Spleen (tissue), 11 donors: ENCODE measurements around the gene ODAD4. TPM values are rescaled to one million over a fixed set of nuclear protein-coding genes. Genes with fewer than 3 reads are reported as not detected.

ENCODE experiments used
- DNase-seq: peaks from one replicate; pipeline ENCODE4 v3.0.0-alpha.2; 2020
- H3K27ac ChIP-seq, 8 donors: fragments of 200-600 bp; sonication (generic) in 7 of 8; 1 replicate in 4 of 8; 2 replicates in 4 of 8; pipeline versions ENCODE4 v1.5.0 to v1.8.0; 2016 to 2021; ENCODE audit warnings: inconsistent platforms in 4 of 8, mild to moderate bottlenecking in 4 of 8, moderate library complexity in 1 of 8
- H3K27me3 ChIP-seq, 7 donors: fragments of 200-600 bp; sonication (generic) in 6 of 7; replicated peaks in 1 of 7; 1 replicate in 4 of 7; 2 replicates in 3 of 7; pipeline versions ENCODE4 v1.5.0 to v1.8.0; 2016 to 2021; ENCODE audit warnings: inconsistent platforms in 3 of 7, mild to moderate bottlenecking in 1 of 7
- H3K36me3 ChIP-seq, 6 donors: fragments of 200-600 bp; sonication (generic) in 5 of 6; 1 replicate in 4 of 6; 2 replicates in 2 of 6; pipeline versions ENCODE4 v1.5.0 to v1.8.0; 2016 to 2021; ENCODE audit warnings: inconsistent platforms in 2 of 6
- H3K4me1 ChIP-seq, 6 donors: fragments of 200-600 bp; sonication (generic) in 5 of 6; 1 replicate in 3 of 6; 2 replicates in 3 of 6; pipeline versions ENCODE4 v1.5.0 to v1.8.0; 2016 to 2021; ENCODE audit warnings: inconsistent platforms in 3 of 6
- H3K4me3 ChIP-seq, 8 donors: fragments of 200-600 bp; sonication (generic) in 7 of 8; 1 replicate in 4 of 8; 2 replicates in 4 of 8; pipeline versions ENCODE4 v1.5.0 to v1.8.0; 2016 to 2021; ENCODE audit warnings: inconsistent platforms in 4 of 8, mild to moderate bottlenecking in 4 of 8, moderate library complexity in 2 of 8
- H3K9me3 ChIP-seq, 8 donors: fragments of 200-600 bp; sonication (generic) in 7 of 8; 1 replicate in 4 of 8; 2 replicates in 4 of 8; pipeline versions ENCODE4 v1.5.0 to v1.8.0; 2016 to 2021; ENCODE audit warnings: inconsistent platforms in 4 of 8
- CTCF ChIP-seq, 11 experiments: fragments of 200-600 bp in 7 of 11; fragments of 450-650 bp in 4 of 11; sonication (generic) in 4 of 11; IDR thresholded peaks in 8 of 11; conservative IDR thresholded peaks in 3 of 11; 1 replicate in 7 of 11; 2 replicates in 4 of 11; pipeline versions ENCODE4 v1.4.0 to v1.8.0; 2016 to 2021; ENCODE audit warnings: antibody characterized with exemption in 11 of 11, inconsistent platforms in 4 of 11, mild to moderate bottlenecking in 1 of 11
- POLR2A ChIP-seq, 3 donors: fragments of 450-650 bp; IDR thresholded peaks; one replicate each; pipeline ENCODE4 v1.5.1; 2017; ENCODE audit warnings: antibody characterized with exemption in 3 of 3, mild to moderate bottlenecking in 1 of 3
- POLR2AphosphoS5 ChIP-seq, 3 donors: sonication (generic); formaldehyde crosslinking; IDR thresholded peaks; one replicate each; pipeline ENCODE4 v1.5.1; 2017; ENCODE audit warnings: antibody characterized with exemption in 3 of 3
- WGBS, 5 donors: extraction: QIAGEN DNeasy Blood & Tissue Kit in 3 of 5; methylation state at CpG; one replicate each; pipeline versions ENCODE4 v1.1.5 to v1.1.7; 2013 to 2018; 5-methylcytosine and 5-hydroxymethylcytosine counted together
- intact Hi-C: fragments of 100-400 bp; cut with DNase I; formaldehyde crosslinking; loops from one replicate; pipeline ENCODE4 v1.15.0; 2023; ENCODE audit warnings: low total_unique reads
- polyA plus RNA-seq, 3 donors: library from polyadenylated mRNA; stranded (reverse); fragments of 200-250 nt; gene quantifications; one replicate each; pipeline ENCODE4 v1.2.1, GENCODE V29; 2013
- total RNA-seq, 7 donors: library from RNA; depleted of rRNA in 3 of 7; stranded (reverse); fragments of >200 nt in 3 of 7; fragmentation: NEBNext Ultra II Directional in 4 of 7; extraction: Animal tissue kit (Norgen Biotek cat#: 25700) in 4 of 7; gene quantifications; one replicate each; pipeline versions ENCODE4 v1.1.0 to v1.2.1, GENCODE V29; 2016 to 2021
- donor health status: healthy with polysubstance abuse.
- donor health status: DM: no; HTN: no; CAD: no; lungs with moderate emphysema.
- donor health status: DM: no; HTN: no; CAD: no.
- donor health status: Bipolar disorder and iron deficiency.
- donor health status: healthy.
- donor health status: DM: no; HTN: no; CAD: no.
- donor health status: DM: yes; HTN: yes; CAD: no.

The ODAD4 gene
- total and polyA plus RNA-seq, 10 donors, result 0.20 to 1.0 (median 0.33) TPM; not detected in 4

- TF ChIP-seq POLR2AphosphoS5 (IDR thresholded peaks at IDR 0.05) (peak; percentile 44 to 71 (median 50)), CTCF (IDR thresholded peaks at IDR 0.05 in 8 of 11, conservative IDR thresholded peaks at IDR 0.05 in 3 of 11) (no peak), POLR2A (IDR thresholded peaks at IDR 0.05) (no peak)
- intact Hi-C loops, result no loop called here
- peaks cover 0 to 98% (median 72%) of the 10 kb centered on the region in 6 donors for H3K36me3 ChIP-seq
- 65 to 77% (median 74%) methylated on average over 22 of the region's 22 CpGs for WGBS, 5 donors
- H3K4me3 ChIP-seq, result peak overlapping the region in 1 of 8 donors; percentile 9
- H3K9me3 ChIP-seq, result no peaks in the 10 kb centered on the region
- no peaks in the 10 kb centered on the region for H3K27me3 ChIP-seq
- H3K27ac ChIP-seq, result peak overlapping the region in 5 of 8 donors; percentile 31 to 62 (median 44)
- DNase-seq, result peak; percentile 75
- peaks cover 6 to 92% (median 45%) of the 10 kb centered on the region in 6 donors for H3K4me1 ChIP-seq
Measured at GRCh38 chr17:41972571-41973407, 42.4 kb downstream of the ODAD4 start.

GRCh38 chr17:41973408-41973811 is 43.0 kb downstream of the ODAD4 start:
- TF ChIP-seq CTCF (IDR thresholded peaks at IDR 0.05 in 8 of 11, conservative IDR thresholded peaks at IDR 0.05 in 3 of 11) (no peak), POLR2AphosphoS5 (IDR thresholded peaks at IDR 0.05) (peak in 2 of 3 donors; percentile 18 to 54)
- intact Hi-C loops, result no loop called here
- DNase-seq, result no peak
- peak overlapping the region in 5 of 8 donors; percentile 31 to 62 (median 44) for H3K27ac ChIP-seq
- no peaks in the 10 kb centered on the region for H3K9me3 ChIP-seq
- H3K4me1 ChIP-seq, result peaks cover 6 to 85% (median 39%) of the 10 kb centered on the region in 6 donors
- H3K36me3 ChIP-seq, result peaks cover 0 to 100% (median 75%) of the 10 kb centered on the region in 6 donors
- H3K4me3 ChIP-seq, result no peak overlapping the region
- no peaks in the 10 kb centered on the region for H3K27me3 ChIP-seq
- WGBS, 5 donors, result 71 to 82% (median 78%) methylated on average over 17 to 19 of the region's 19 CpGs

- H3K36me3 ChIP-seq, result peaks cover 0 to 100% (median 78%) of the 10 kb centered on the region in 6 donors
Measured at GRCh38 chr17:41974031-41974430, 43.6 kb downstream of the ODAD4 start.

More at GRCh38 chr17:41974031-41974430, 43.6 kb downstream of the ODAD4 start:
- no peak overlapping the region for H3K4me3 ChIP-seq
- no peak overlapping the region for H3K27ac ChIP-seq
- TF ChIP-seq POLR2AphosphoS5 (IDR thresholded peaks at IDR 0.05), result no peak
- no peak for TF ChIP-seq POLR2A (IDR thresholded peaks at IDR 0.05)
- TF ChIP-seq CTCF (IDR thresholded peaks at IDR 0.05 in 8 of 11, conservative IDR thresholded peaks at IDR 0.05 in 3 of 11), result no peak
- intact Hi-C loops, result no loop called here
- H3K27me3 ChIP-seq, result no peaks in the 10 kb centered on the region
- H3K9me3 ChIP-seq, result no peaks in the 10 kb centered on the region
- no peak for DNase-seq
- 82 to 92% (median 87%) methylated on average over 6 of the region's 6 CpGs for WGBS, 5 donors
- H3K4me1 ChIP-seq, result peaks cover 6 to 79% (median 34%) of the 10 kb centered on the region in 6 donors
